ENCODE data around the gene PBXIP1. TPM values are rescaled to one million over a fixed set of nuclear protein-coding genes. Genes with fewer than 3 reads are reported as not detected.

The PBXIP1 gene
- total RNA-seq, 1 donor, result 52.2 TPM

DNA sequence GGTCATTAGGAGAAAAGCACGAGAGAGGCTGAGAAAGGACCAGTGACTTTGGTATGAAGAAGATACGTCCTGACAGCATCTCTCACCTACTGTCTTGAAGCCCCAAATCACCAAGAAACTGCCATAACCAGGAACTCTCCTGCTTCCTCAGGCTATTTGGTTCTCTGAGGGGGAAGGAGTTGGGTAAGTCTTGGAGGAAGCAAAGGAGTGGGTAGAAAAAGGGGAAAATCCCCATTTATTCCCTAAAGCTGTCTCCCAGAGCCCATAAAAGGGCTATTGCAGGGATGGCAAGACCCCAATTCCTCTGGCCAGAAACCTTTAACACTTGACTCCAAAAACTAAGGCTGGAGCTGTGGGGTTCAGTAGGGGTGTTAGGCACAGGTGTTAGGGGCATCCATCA lies 2.1 kb upstream of the PBXIP1 start:
- H3K4me3 ChIP-seq (ENCODE audit: low read depth, low read length), result no peak overlapping the region
- no peak for DNase-seq (ENCODE audit: low read depth)
- TF ChIP-seq, protein P1, sequence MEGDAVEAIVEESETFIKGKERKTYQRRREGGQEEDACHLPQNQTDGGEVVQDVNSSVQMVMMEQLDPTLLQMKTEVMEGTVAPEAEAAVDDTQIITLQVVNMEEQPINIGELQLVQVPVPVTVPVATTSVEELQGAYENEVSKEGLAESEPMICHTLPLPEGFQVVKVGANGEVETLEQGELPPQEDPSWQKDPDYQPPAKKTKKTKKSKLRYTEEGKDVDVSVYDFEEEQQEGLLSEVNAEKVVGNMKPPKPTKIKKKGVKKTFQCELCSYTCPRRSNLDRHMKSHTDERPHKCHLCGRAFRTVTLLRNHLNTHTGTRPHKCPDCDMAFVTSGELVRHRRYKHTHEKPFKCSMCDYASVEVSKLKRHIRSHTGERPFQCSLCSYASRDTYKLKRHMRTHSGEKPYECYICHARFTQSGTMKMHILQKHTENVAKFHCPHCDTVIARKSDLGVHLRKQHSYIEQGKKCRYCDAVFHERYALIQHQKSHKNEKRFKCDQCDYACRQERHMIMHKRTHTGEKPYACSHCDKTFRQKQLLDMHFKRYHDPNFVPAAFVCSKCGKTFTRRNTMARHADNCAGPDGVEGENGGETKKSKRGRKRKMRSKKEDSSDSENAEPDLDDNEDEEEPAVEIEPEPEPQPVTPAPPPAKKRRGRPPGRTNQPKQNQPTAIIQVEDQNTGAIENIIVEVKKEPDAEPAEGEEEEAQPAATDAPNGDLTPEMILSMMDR (IDR thresholded peaks at IDR 0.05; ENCODE audit: insufficient read depth, low read depth, low read length), result no peak

DNA sequence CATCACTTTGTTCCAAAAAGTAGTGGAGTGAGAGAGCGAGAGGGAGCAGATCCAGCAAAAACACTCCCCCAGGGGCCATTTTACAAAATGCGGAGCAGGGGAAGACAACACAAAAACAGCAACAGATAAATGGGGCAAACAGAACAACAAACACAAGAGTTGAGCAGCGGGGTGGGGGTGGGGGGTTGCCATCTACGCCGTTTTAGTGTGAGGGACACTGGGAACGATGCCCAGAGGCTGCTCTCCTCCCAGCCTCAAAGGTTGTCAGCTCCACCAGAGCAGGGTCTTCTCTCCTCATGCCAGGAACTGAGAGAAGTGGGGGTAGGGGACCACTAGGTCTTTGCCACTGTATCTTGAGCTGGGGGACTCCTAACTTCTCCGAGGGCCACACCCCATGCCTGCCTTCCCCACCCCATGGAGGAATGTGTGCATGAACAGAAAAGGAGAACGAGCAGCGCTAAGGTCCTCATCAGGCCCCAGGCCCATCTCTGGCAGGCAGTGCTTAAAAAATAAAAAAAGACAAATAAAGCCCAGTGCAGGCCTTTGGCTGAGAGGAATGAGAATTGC lies 1.3 kb upstream of the PBXIP1 start:
- no peak for DNase-seq (ENCODE audit: low read depth)

DNA sequence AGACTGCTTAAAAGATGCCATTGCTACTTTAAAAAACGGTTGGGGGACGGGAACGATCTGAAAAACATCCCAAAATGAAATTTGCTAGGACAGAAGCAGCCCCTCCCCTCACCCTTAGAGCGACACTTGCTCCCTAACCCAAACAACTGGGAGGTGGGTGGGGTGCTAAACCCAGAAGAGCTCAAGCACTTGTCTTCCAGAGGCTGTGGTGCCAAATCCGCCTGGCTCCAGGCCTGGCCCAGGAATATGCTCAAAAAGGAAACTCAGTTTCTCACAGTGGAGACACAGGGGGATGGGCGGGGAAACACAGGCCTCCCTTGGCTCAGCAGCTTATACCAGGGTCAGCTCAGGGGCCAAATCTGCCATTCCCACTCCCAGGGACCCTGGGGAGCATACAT lies 644 bp upstream of the PBXIP1 start:
- TF ChIP-seq, protein P1 (IDR thresholded peaks at IDR 0.05; ENCODE audit: insufficient read depth, low read depth, low read length), result no peak
- DNase-seq (ENCODE audit: low read depth), result no peak
- peak overlapping the region; percentile 69 for H3K4me3 ChIP-seq (ENCODE audit: low read depth, low read length)

More for the DNA sequence above, 1.3 kb upstream of the PBXIP1 start:
- TF ChIP-seq, protein P1 (IDR thresholded peaks at IDR 0.05; ENCODE audit: insufficient read depth, low read depth, low read length), result no peak
- H3K4me3 ChIP-seq (ENCODE audit: low read depth, low read length), result no peak overlapping the region

DNA sequence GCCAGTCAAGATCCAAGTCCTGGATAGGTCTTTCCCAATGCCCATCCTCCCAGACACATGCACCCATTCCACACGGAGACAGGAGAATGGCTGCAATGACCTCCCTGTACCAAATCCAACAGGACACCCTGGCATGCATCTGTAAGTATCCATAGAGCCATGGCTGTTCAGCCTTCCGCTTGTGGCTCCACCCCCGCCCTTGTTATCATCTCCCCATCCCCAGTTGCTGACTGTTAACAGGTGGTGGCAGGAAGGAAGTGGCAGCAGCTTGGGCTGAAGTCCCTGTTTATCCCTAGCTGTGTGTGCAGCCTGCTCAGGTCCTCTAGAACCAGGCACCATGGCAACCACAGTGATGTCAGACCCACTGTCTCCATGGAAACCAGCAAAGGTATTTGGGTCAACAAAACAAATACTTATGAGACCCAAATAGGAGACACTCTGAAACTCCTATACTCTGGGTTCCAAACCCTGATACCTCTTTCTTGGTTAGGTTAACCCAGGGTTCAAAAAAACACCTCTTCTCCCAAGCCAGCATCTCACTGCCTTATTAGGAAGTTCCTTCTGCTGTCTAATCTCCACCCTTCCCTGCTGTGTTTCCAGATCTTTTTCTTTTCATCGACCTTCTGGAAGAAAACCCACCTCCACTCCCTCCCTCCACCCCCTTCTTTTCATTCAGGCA lies 721 bp downstream of the PBXIP1 start:
- peak; percentile 60 for DNase-seq (ENCODE audit: low read depth)
- TF ChIP-seq, protein P1 (IDR thresholded peaks at IDR 0.05; ENCODE audit: insufficient read depth, low read depth, low read length), result no peak
- peak overlapping the region; percentile 69 for H3K4me3 ChIP-seq (ENCODE audit: low read depth, low read length)

DNA sequence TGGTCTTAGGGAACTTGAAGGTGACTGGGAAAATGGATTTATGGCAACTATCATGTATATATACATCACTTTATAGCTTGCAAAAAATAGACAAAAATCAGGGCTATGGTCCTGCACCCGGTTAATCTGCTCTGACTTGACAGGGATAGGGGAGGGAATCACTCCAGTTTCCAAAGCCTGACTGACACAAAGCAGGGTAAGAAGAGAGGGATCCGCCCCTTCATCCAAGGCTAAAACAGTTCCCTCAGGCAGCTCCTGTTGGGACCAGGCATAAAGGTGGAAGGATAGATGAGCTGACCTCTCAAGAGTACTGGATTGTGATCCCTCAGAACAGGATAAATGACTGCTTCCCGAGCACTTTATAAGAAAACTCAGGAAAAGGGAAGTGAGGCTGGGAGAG lies 1.4 kb downstream of the PBXIP1 start:
- DNase-seq (ENCODE audit: low read depth), result no peak
- H3K4me3 ChIP-seq (ENCODE audit: low read depth, low read length), result no peak overlapping the region
- TF ChIP-seq, protein P1 (IDR thresholded peaks at IDR 0.05; ENCODE audit: insufficient read depth, low read depth, low read length), result no peak

DNA sequence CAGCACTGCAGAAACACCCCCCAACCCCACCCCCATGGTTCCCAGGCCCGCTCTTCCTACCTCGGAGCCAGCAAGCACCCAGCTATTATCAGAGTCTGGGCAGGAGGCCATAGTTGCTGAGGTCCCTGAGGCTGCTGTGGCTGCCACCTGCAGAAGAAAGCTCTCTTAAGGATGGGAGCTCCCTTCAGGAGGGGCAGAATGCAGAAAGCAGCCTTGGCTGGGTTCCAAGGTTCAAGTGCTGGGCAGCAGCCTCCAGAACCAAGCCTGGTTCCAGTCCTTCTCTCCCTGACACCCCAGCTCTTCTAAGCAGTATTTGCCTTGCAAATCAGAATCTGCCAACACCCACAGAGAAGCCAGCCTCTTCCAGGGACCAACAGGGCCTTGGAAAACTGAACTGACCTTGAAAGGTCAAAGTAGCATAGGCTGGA lies 2.3 kb downstream of the PBXIP1 start:
- no peak overlapping the region for H3K4me3 ChIP-seq (ENCODE audit: low read depth, low read length)
- TF ChIP-seq, protein P1 (IDR thresholded peaks at IDR 0.05; ENCODE audit: insufficient read depth, low read depth, low read length), result no peak
- DNase-seq (ENCODE audit: low read depth), result no peak
